Gastrocnemius medialis (tissue), 4 donors: Measurements from ENCODE around the gene BBOX1. TPM values are rescaled to one million over a fixed set of nuclear protein-coding genes. Genes with fewer than 3 reads are reported as not detected.

Experiments used
- ATAC-seq, 2 donors: fragments of 150-250 bp; one replicate each; pipeline ENCODE4 v1.9.1; 2016
- DNase-seq, 2 donors: peaks; one replicate each; pipeline ENCODE4 v3.0.0-alpha.2; 2019
- H3K27ac ChIP-seq, 4 donors: fragments of 200-600 bp; sonication (generic); 1 replicate in 1 of 4; 2 replicates in 3 of 4; pipeline ENCODE4 v1.5.1; 2016 to 2018; ENCODE audit warnings: mild to moderate bottlenecking in 2 of 4, moderate library complexity in 1 of 4
- H3K27me3 ChIP-seq, 3 donors: fragments of 200-600 bp; sonication (generic) in 2 of 3; 1 replicate in 1 of 3; 2 replicates in 2 of 3; pipeline versions ENCODE4 v1.5.1 to v1.6.0; 2016 to 2019; ENCODE audit warnings: mild to moderate bottlenecking in 1 of 3, moderate library complexity in 1 of 3
- H3K36me3 ChIP-seq, 2 donors: fragments of 200-600 bp; sonication (generic) in 1 of 2; one replicate each; pipeline ENCODE4 v1.5.1; 2017 to 2018
- H3K4me1 ChIP-seq, 2 donors: fragments of 200-600 bp; sonication (generic) in 1 of 2; one replicate each; pipeline ENCODE4 v1.5.1; 2016 to 2017; ENCODE audit warnings: mild to moderate bottlenecking in 2 of 2
- H3K4me3 ChIP-seq, 4 donors: fragments of 200-600 bp; sonication (generic) in 3 of 4; 1 replicate in 1 of 4; 2 replicates in 3 of 4; pipeline ENCODE4 v1.5.1; 2016 to 2019; ENCODE audit warnings: mild to moderate bottlenecking in 2 of 4
- H3K9me3 ChIP-seq, 3 donors: fragments of 200-600 bp; sonication (generic) in 2 of 3; 1 replicate in 1 of 3; 2 replicates in 2 of 3; pipeline ENCODE4 v1.5.1; 2016 to 2019
- POLR2A ChIP-seq, 2 donors: fragments of 450-650 bp; IDR thresholded peaks; one replicate each; pipeline ENCODE4 v1.6.1; 2017; ENCODE audit warnings: antibody characterized with exemption in 2 of 2, mild to moderate bottlenecking in 2 of 2, moderate library complexity in 2 of 2
- in situ Hi-C, 4 donors: fragments of 200-750 bp; cut with MboI; loops; one replicate each; pipeline versions ENCODE4 v1.15.0 to v1.8.0; 2017; ENCODE audit warnings: low sequenced_read_pairs in 4 of 4
- intact Hi-C: fragments of 100-400 bp; cut with DNase I; formaldehyde crosslinking; loops from one replicate; pipeline ENCODE4 v1.15.1; 2023; ENCODE audit warnings: low total_unique reads
- total RNA-seq, 4 donors: library from RNA; depleted of rRNA; stranded (reverse); fragments of >200 nt; gene quantifications; one replicate each; pipeline versions ENCODE4 v1.1.0 to v1.2.3, GENCODE V29; 2016
- TF ChIP-seq, protein P1 (sequence below), 5 experiments: fragments of 450-650 bp in 3 of 5; fragments of 200-600 bp in 2 of 5; sonication (generic) in 2 of 5; IDR thresholded peaks in 4 of 5; conservative IDR thresholded peaks in 1 of 5; 1 replicate in 4 of 5; 2 replicates in 1 of 5; pipeline ENCODE4 v1.5.1; 2016 to 2019; ENCODE audit warnings: antibody characterized with exemption in 5 of 5, mild to moderate bottlenecking in 3 of 5, moderate library complexity in 3 of 5

The BBOX1 gene
- total RNA-seq, 4 donors from 2014 or later, result 0.25 to 10.2 (median 0.65) TPM; not detected in 1

DNA sequence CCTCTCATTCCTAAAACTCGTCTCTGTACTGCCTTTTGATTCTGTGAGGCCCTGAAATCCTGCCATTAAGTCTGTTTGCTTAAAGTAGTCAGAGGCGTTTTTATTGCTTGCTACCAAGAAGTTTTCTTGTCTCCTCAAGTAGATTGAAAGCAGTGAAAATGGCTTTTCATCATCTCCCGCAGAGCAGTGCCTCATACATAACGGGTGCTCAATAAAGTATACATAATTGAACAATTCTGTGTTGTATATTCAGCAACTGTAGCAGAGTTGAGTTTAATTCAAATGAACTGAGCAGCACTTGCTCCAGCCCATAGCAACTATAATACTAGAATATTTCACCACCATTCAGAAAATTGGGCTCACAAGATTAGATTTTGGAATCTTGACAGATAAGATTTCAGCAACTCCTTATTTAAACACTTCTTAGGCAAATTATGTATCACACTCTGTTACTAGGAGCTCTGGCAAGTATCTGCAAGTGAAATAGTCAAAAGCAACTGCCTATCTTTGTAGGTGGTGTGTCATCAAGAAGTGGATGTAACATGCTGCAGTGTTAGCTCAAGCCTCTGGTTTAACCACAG, 26.7 kb upstream of the BBOX1 start:
- H3K4me3 ChIP-seq, result no peak overlapping the region
- no peaks in the 10 kb centered on the region for H3K4me1 ChIP-seq
- no peaks in the 10 kb centered on the region for H3K9me3 ChIP-seq
- in situ Hi-C loops (no loop called here), intact Hi-C loops (no loop called here)
- DNase-seq (no peak), ATAC-seq (no peak)
- TF ChIP-seq, protein P1, sequence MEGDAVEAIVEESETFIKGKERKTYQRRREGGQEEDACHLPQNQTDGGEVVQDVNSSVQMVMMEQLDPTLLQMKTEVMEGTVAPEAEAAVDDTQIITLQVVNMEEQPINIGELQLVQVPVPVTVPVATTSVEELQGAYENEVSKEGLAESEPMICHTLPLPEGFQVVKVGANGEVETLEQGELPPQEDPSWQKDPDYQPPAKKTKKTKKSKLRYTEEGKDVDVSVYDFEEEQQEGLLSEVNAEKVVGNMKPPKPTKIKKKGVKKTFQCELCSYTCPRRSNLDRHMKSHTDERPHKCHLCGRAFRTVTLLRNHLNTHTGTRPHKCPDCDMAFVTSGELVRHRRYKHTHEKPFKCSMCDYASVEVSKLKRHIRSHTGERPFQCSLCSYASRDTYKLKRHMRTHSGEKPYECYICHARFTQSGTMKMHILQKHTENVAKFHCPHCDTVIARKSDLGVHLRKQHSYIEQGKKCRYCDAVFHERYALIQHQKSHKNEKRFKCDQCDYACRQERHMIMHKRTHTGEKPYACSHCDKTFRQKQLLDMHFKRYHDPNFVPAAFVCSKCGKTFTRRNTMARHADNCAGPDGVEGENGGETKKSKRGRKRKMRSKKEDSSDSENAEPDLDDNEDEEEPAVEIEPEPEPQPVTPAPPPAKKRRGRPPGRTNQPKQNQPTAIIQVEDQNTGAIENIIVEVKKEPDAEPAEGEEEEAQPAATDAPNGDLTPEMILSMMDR (IDR thresholded peaks at IDR 0.05 in 4 of 5, conservative IDR thresholded peaks at IDR 0.05 in 1 of 5), result no peak
- no peak for TF ChIP-seq POLR2A (IDR thresholded peaks at IDR 0.05)
- H3K27me3 ChIP-seq, result no peaks in the 10 kb centered on the region
- no peak overlapping the region for H3K27ac ChIP-seq
- no peaks in the 10 kb centered on the region for H3K36me3 ChIP-seq

DNA sequence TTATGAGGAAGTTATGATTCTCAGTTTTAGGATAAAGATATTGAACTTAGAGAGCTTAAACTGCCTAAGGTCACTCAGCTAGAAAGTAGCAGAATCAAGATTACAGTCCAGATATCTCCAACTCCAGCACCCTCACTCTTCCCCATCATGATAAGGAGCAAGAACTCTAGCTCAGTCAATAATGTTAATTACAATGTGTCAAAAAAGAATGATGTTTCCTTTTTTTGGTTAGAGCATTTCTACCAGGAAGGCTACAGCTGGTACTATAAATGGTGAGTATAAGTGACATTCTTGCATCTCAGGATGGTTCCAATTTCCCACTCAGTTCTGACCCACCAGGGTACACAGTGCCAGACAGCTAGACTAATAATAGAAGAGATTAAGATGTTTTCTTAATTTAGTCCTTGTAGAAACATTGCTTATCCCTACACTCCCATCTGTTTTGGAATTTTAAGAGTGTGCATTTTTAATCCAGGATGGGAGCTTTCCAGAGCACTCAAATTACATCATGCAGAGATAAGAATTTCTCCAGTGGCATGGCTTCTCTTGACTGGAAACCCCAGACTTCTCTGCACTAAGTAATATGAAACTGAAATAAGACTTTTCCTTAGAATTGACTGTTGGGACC, 21.6 kb upstream of the BBOX1 start:
- Histone ChIP-seq H3K36me3 (no peaks in the 10 kb centered on the region), H3K27me3 (no peaks in the 10 kb centered on the region), H3K4me1 (no peaks in the 10 kb centered on the region), H3K9me3 (no peaks in the 10 kb centered on the region), H3K4me3 (no peak overlapping the region), H3K27ac (no peak overlapping the region)
- intact Hi-C loops (no loop called here), in situ Hi-C loops (no loop called here)
- ATAC-seq, result no peak
- no peak for DNase-seq
- TF ChIP-seq, protein P1 (IDR thresholded peaks at IDR 0.05 in 4 of 5, conservative IDR thresholded peaks at IDR 0.05 in 1 of 5), result no peak
- TF ChIP-seq POLR2A (IDR thresholded peaks at IDR 0.05), result no peak

DNA sequence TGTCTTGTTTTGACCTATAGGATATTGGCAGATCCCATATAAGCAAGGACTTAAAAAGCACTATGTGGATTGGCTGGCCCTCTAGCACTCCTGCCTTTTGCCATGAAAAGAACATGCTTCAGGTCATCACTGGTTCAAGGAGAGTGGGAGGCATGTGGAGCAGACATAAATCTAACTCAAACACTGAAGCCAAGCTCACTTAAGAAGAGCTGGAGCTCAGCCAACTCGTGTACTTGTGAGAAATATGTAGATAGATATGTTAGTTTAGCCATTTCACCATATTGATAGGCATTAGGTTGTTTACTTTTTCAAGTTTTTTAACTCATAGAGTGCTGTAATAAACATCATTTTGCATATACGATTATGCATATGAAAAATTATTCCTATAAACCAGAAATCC, 19.9 kb upstream of the BBOX1 start:
- DNase-seq, result no peak
- H3K27me3 ChIP-seq, result no peaks in the 10 kb centered on the region
- TF ChIP-seq, protein P1 (IDR thresholded peaks at IDR 0.05 in 4 of 5, conservative IDR thresholded peaks at IDR 0.05 in 1 of 5), result no peak
- TF ChIP-seq POLR2A (IDR thresholded peaks at IDR 0.05), result no peak
- no peak for ATAC-seq
- H3K36me3 ChIP-seq, result no peaks in the 10 kb centered on the region
- H3K4me3 ChIP-seq, result no peak overlapping the region
- no peaks in the 10 kb centered on the region for H3K4me1 ChIP-seq
- no peak overlapping the region for H3K27ac ChIP-seq
- in situ Hi-C loops (no loop called here), intact Hi-C loops (no loop called here)
- H3K9me3 ChIP-seq, result no peaks in the 10 kb centered on the region

DNA sequence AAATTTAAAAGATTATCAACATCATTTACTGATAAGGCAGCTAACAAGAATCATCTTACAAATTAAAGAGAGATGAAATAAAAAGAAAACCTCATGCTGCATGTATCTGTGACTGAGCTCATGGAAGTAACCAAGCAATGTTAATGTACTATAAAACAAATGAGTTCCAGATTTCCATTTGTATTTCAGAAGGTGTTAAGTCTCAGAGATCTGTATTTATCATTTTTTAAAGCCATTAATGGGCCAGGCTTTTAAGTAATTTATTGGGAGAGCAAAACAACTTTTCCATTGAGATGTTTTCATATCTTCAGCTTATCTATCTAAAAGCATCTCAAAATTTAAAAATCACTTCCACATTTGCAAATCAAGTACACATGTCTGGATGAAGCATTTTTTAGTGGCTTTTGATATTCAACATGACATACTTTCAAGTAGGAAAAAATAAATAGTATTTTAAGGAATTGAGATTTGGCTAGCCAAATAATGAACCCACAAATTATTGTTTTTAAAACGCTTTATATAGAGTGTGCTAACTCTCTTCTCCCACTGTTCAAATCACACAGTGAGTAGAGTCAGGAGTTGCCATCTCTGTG, 17.9 kb upstream of the BBOX1 start:
- H3K4me1 ChIP-seq, result no peaks in the 10 kb centered on the region
- intact Hi-C loops (no loop called here), in situ Hi-C loops (no loop called here)
- H3K36me3 ChIP-seq, result no peaks in the 10 kb centered on the region
- ATAC-seq, result no peak
- no peak for DNase-seq
- H3K4me3 ChIP-seq, result no peak overlapping the region
- no peaks in the 10 kb centered on the region for H3K9me3 ChIP-seq
- no peak for TF ChIP-seq POLR2A (IDR thresholded peaks at IDR 0.05)
- TF ChIP-seq, protein P1 (IDR thresholded peaks at IDR 0.05 in 4 of 5, conservative IDR thresholded peaks at IDR 0.05 in 1 of 5), result no peak
- H3K27me3 ChIP-seq, result no peaks in the 10 kb centered on the region
- H3K27ac ChIP-seq, result no peak overlapping the region
